Measurements from ENCODE around the gene AZI2. TPM values are rescaled to one million over a fixed set of nuclear protein-coding genes. Genes with fewer than 3 reads are reported as not detected.

The AZI2 gene, protein sequence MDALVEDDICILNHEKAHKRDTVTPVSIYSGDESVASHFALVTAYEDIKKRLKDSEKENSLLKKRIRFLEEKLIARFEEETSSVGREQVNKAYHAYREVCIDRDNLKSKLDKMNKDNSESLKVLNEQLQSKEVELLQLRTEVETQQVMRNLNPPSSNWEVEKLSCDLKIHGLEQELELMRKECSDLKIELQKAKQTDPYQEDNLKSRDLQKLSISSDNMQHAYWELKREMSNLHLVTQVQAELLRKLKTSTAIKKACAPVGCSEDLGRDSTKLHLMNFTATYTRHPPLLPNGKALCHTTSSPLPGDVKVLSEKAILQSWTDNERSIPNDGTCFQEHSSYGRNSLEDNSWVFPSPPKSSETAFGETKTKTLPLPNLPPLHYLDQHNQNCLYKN
- 27.1 and 34.6 TPM in 2 replicates for total RNA-seq

DNA sequence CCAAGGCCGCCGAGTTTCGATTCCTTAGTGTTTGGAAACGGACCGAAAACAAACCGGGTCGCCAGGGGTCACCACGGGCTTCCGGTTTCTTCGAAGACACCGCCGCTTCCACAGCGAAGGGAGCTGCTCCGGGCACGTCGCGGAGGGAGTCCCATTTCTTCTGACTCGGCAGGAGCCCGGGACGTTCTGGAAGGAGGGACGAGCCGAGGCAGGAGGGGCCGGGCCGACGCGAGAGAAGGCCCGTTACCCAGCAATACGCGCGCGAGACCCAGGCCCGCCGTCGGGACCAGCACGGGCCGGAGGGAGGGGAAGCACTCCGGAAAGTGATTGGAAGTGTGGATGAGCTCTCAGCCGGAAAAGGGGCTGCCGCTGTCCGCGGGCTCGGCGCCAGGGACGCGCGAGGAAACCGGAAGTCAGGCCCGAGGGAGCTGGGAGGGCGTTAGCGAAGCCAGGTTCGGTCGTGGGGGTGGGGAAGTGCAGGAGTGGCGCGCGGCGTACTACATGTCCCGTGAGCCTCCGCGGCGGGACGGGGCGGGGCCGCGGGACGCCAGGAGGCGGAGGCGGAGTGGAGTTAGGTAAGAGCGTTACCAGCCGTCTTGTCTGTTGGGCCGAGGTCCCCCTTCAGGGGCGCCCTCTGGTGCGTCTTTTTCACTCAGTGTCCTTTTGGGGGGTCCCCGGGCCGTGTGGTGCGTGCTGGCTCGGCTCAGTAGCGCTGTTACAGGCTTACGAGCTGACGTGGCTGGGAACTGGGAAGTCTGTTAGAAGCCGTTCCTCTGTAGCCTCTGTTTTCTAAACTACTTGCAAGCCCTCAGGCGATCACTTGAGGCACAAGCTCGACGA, at the start of gene AZI2, which contains the start of gene ZCWPW2:
Gene AZI2 (minus strand): TSS at position 196 of the 840 bp plus-strand sequence. CDS start 8,207 bp downstream, outside the sequence.
Gene ZCWPW2 (plus strand): TSS at position 93 of the 840 bp plus-strand sequence. CDS start 64,348 bp downstream, outside the sequence.

Other genes starting within 250 kb of the AZI2 start
- 17.3 and 24.3 TPM in 2 replicates for gene CMC1, start 107.2 kb downstream of the AZI2 start, total RNA-seq
- 0.14 and 1.7 TPM in 2 replicates for gene ZCWPW2, start 103 bp downstream of the AZI2 start, total RNA-seq